HG03045 (cell line): ENCODE results near the gene MLX.

Experiments
- ATAC-seq: cut with Tn5 transposase; IDR thresholded peaks from one replicate; pipeline ENCODE4 v1.9.1; 2021; ENCODE audit warnings: mild to moderate bottlenecking, moderate library complexity; ENCODE audit not compliant: unreplicated experiment

Gene MLX, protein sequence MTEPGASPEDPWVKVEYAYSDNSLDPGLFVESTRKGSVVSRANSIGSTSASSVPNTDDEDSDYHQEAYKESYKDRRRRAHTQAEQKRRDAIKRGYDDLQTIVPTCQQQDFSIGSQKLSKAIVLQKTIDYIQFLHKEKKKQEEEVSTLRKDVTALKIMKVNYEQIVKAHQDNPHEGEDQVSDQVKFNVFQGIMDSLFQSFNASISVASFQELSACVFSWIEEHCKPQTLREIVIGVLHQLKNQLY

DNA sequence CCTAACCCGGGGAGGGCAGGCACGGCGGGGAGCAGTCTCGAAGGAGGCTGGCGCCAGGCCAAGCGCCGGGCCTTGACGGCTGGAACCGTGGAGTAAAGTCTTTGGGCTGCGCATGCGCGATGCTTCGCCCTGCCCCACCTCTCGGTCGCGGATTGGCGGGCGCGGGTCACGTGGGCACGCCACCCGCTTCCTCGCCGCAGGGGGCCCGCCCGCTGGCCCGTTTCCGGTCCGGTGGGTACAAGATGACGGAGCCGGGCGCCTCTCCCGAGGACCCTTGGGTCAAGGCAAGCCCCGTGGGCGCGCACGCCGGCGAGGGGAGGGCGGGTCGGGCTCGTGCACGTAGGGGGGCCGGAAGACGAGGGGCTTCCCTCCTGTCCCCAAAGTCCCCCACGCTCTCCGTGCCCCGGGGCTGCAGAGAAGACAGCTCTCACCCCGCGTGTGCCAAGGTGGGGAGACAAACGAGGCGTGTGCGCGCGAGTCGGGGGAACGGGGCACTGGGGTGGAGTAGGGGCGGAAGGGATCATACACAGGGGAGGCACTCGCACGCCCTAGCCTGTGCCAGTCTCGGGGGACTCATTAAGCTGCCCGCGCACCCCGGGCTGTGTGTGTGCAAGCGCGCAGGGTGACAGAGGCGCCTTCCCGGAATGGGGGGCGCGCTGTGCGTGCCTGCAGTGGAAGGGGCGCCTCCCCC lies at the start of gene MLX:
Gene MLX, plus strand, starts transcription at position 218 of the 691 bp plus-strand sequence. Its CDS starts 25 bp downstream, at position 243.
- ATAC-seq: peak; percentile 65

DNA sequence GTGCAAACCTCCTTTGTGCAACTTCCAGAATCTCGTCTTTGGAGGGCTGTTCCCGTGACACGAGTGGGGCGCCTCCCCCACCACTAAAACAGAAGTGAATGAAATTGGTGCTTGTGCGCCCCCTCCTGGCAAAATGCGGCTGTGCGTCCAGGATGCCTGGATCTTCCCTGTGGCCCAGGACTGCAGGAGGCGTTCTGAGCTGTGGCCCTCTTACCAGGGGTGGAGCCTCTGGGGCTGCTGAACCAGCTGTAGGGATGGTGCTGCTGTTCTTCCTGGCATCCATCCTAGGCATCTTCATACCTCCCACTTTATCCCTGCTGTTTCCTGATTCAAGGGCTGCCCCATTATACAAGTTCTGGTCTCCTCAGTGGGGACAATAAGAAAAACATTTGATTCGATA lies 49.4 kb upstream of the MLX start:
- no peak for ATAC-seq

DNA sequence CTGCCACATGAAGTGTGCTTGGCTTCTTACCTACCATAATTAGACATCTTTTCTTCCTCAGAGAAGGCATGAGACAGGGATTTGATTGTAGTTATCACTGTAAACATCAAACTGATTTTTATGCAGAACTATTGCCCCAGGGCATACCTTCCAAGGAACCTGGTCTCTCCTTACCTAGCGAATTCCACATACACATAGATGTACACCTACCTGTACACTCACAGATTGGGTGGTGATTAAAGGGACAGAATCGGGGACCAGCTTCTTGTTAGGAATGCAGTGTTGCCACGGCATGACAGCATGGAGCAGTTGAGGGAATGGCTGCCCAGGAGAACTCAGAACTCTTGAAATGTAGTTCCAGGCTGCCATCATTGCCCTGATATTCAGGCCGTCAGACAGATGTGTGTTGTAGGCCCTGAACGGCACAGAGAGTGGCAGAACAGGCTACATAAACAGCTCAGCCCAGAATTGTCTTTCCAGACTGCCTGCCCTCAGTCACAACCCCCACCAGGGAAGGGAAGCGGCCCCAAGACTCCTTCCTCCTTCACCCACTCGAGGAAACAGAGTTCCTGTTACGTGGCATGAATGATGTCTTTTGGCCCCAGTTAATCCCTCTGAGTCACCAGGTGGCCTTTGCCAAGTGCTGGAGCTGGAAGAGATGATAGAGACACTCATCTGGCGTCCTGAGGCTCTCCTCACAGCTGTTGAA lies 48.7 kb upstream of the MLX start:
- no peak for ATAC-seq

DNA sequence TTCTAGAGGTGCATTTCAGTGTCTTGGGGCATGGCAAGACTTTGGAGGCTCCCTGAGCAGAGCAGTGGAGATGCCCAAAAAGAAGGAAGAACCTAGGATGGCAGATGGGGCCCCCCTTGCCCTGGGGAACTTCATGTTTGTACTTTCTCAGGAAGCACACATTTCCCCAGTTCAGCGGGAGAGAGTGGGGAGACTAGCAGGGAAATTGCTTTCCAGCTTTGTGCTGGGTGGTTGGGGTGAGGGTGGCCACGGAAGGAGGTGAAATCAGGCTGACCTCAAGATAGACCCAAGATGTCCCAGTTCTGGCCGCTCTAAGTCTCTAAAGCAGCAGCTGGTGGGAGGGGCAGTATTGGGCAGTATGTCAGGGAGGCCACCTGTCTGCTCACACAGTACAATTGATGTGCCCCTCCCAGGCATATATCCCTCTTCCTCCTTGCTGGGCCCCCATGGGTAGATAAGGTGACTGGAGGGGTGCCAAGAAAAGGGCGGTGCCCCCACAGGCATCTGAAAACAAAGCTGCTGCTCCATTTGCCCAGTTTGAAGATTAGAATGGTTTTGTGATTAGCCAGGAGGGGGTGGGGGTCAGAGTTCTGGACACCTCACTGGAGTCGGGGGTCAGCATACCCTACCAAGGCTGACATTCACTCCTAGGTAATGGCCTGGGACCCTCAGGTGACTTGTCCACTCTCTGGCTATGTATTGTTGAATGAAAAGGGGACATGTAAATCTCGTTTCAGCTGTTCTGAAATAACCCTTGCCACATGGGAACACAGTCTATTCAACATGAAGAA lies 48.0 kb upstream of the MLX start:
- ATAC-seq: no peak

DNA sequence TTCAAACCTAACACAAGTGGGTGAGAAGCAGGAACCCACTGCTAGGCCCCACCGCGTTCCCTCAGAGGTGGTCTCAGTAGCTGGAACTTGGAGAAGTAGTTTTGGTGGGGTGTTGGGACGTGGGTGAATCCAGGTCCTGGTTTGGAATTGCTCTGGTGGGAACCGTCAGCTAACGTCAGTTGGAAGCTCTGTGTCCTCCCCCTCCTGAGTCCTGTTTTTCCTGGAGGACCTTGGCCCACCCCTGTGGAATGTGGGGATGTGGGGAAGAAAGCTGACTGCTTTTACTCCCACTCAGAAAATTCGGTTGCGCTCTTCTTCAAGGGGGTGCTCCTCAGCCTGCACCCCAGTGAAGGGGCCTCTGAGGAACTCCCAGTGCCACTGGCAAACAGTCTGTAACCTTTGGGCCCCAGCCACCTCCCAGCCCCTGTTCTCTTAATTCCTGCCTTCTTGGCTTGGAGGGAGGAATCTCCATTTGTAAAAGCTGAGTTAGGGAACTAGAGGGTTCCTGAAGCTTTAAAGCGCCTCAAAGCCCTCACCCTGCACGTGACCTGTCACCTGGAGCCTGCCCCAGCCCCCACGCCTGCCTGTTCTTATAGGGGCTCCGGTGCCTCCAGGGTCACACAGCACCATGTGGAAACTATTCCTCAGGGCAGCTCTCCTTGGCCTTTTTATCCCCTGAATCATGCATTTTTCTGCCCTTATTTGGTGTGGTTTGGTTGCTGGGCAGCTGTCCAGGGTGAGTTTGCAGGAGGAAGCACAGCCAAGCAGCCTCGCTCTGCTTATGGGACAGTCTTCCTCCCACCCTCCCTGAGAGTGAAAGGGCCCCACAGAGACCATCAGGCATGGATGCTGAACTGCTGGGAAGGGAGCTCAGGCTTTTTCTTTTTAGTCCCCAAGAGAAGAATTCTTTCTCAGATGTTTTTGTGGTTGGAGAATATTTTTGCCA lies 47.1 kb upstream of the MLX start:
- ATAC-seq: no peak

DNA sequence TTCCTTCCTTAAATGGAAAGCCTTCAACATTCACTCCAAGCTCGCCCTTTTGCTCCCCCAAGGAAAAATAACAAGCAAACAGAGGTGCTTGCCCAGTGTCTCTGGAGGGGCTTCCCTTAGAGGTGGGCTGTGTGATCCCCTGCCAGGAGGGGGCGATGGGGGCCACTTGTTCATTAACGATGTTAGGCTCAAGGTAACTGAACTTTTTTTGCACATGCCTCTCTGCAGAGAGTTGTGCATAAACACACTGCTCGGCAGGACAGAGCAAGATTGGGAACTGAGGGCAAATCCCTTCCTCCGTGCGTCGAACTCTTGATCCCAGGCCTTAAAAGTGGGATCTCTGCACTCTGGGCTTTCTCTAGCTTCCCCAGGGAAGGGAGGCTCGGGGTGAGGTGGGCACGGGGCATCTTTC lies 46.4 kb upstream of the MLX start:
- no peak for ATAC-seq

DNA sequence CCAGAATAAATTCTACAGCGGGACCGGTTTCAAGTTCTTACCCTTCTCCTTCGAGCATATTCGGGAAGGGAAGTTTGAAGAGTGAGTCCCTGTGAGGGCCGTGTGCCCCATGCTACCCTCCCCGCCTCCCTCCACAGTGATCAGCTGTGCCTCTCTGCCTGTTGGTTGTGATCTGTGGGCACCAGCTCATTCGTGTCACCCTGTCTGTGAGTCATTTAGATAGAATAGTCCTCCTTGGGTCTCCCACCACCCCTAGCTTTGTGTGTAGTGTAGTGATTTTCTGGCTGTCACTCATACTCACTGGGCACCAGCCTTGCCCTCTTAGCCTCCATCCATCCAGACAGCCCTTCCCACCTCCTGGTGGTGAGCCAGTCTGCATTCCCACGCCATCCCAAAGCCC lies 45.9 kb upstream of the MLX start:
- ATAC-seq: no peak

DNA sequence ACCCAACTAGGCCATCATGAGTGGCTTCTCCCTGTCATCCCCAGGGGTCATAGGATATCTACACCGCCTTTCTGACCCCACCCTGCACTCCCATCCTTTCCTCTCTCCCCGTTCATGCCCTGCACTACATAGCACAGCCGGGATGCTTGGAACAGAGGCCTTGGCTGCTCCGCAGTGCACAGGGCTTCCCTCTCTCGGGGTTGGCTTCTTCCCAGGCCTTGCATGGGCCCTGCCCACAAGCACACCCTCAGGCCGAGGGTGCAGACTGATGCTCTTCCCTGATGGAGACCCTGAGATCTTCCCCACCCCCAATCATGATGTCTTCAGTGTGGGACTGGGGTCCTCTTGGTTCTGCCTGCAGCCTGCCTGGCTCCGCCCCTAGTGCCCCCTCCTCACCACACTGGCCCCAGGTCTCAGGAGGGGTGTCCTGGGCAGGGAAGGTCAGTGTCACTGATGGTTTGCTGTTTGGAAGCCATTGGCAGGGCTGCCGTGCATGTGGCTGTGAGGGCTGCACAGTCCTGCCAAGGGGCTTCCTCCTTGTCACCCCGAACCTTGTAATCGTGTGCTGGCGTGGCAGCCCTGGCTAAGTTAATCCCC lies 45.1 kb upstream of the MLX start:
- no peak for ATAC-seq

DNA sequence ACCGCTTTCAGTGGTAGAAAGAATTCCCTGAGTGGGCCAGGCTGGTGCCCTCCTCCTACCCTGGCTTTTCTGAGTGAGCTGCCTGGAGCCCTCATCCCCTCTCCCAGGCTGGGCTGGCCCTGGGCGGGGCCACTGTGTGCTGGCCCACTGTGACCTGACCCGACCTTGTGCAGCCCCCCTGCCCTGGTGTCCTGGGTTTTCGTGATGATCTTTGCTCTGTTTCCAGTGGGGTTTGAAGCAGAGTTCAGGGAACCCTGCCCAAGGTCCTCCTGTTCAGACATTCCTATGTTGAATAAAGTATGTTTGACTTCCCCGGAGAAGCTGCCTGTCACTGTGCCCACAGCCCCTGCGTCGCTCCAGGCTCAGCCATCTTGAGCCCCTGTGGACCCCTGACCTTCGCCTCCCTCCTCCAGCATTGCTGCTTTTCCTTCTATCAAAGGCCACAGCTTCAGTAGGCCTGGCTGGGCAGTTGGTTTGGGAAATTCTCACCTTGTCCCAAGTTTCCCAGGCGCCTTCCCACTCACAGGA lies 44.6 kb upstream of the MLX start:
- no peak for ATAC-seq

DNA sequence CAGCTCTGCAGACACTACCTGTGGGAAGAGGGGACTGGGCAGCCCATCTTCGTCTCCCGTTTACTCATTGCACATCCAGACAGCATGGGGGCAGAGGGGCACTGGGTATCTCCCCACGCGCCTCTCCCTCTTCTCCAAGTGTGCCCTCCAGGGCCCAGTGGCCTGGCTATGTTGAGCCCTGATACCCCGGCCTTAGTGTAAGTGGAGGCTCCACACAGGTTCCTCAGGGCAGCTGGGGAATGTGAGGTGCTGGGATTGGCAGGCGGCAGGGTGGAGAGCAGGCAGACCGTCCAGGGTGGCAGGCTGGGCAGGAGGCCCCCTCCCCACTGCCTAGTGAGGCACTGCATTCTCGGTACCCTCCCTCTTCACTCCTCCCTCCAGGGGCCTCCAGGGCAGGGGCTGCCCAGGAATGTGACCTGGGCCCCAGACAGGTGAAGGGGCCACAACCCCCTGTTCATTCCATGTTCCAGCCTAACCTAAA lies 44.1 kb upstream of the MLX start:
- no peak for ATAC-seq

DNA sequence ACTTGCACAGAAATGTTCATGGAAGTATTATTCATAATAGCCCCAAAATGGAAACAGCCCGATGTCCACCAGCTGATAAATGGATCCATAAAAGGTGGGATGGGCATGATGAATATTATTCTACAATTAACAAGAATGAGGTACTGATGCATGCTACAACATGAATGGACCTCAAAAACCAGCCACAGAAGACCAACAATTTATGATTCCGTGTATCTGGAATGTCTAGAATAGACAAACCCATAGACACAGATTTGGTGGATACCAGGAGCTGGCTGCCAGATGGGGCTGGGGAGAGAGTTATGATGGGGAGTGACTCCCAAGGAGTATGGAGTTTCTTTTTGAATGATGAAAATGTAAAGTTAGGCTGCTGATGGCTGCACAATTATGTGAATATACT lies 41.7 kb upstream of the MLX start:
- no peak for ATAC-seq

DNA sequence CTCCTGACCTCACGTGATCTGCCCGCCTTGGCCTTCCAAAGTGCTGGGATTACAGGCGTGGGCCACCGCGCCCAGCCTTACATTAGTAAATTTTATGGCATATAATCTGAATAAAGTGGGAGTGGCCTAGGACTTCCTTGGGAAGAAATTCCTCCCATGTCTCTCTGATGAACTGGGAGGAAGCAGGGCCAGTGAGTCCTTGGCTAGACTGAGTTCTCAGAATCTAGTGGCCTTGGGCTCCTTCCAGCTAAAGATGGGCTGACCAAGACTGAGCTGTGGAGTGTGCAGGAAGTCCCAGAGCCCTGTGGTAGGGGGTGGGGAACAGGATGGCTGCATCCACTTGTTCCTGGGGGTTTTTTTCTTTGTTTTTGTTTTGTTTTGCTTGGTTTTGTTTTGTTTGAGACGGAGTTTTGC lies 40.9 kb upstream of the MLX start:
- no peak for ATAC-seq

DNA sequence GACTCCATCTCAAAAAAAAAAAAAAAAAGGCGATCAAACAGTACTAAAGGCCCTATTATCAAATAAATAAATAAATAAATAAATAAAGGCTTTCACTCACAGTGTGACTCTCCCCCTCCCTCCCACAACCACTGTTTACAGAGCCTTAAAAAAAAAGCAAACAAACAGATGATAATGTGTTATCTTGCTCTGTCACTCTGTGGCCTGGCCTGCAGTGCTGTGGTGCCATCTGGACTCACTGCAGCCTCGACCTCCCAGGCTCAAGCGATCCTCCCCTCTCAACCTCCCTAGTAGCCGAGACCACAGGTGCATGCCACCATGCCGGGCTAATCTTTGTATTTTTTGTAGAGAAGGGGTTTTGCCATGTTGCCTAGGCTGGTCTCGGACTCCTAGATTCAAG lies 39.0 kb upstream of the MLX start:
- no peak for ATAC-seq

DNA sequence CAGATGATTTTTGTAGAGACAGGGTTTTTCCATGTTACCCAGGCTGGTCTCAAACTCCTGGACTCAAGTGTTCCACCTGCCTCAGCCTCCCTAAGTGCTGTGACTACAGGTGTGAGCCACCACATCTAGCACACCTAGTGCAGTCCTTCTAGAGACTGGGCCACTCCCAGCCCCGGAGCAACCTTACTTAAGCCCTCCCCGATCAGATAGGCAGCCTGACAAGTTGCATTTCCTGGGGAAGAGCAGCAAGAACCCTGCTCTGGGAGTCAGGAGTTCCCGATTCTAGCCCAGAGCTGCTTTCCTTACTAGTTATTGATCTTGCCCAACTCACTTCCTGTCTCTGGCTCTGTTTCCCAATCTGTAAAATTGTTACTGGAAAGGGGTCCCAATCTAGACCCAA lies 37.8 kb upstream of the MLX start:
- no peak for ATAC-seq

DNA sequence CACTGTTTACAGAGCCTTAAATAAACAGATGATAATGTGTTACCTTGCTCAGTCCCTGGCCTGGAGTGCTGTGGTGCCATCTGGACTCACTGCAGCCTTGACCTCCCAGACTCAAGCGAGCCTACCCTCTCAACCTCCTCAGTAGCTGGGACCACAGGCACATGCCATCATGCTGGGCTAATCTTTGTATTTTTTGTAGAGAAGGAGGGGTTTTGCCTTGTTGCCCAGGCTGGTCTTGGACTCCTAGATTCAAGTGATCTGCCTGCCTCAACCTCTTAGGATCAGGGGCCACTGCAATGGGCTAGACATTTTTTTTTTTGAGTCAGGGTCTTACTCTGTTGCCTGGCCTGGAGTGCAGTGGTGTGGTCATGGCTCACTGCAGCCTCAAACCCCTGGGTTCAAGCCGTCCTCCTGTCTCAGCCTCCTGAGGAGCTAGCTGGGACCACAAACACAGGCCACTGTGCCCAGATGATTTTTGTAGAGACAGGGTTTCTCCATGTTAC lies 35.9 kb upstream of the MLX start:
- ATAC-seq: no peak

DNA sequence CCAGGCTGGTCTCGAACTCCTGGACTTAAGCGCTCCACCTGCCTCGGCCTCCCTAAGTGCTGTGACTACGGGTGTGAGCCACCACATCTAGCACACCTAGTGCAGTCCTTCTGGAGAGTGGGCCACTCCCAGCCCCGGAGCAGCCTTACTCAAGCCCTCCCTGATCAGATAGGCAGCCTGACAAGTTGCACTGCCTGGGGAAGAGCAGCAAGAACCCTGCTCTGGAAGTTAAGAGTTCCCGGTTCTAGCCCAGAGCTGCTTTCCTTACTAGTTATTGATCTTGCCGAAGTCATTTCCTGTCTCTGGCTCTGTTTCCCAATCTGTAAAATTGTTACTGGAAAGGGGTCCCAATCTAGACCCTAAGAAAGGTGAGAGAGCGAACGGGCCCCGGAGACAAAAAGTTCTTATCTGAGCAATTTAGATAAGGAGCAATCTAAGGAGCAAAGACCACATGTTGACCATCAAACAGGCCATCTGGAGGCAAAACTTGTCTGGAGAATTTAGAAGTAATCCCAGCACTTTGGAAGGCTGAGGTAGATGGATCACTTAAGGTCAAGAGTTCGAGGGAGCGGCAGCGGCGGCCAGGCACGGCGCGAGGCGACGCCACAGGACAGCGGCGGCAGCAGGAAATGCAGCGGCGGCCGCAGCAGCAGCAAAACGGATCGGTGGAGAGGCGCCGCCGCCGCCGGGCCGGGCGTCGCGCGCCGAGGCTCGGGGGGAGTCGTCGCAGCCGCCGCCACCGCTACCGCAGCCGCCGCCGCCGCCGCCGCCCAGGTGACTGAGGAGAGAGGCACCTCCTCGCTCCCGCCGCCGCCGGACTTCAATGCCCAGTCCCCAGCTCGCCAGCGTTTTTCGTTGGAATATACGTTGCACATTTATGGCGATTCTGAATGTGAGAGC lies 35.2 kb upstream of the MLX start:
- no peak for ATAC-seq

DNA sequence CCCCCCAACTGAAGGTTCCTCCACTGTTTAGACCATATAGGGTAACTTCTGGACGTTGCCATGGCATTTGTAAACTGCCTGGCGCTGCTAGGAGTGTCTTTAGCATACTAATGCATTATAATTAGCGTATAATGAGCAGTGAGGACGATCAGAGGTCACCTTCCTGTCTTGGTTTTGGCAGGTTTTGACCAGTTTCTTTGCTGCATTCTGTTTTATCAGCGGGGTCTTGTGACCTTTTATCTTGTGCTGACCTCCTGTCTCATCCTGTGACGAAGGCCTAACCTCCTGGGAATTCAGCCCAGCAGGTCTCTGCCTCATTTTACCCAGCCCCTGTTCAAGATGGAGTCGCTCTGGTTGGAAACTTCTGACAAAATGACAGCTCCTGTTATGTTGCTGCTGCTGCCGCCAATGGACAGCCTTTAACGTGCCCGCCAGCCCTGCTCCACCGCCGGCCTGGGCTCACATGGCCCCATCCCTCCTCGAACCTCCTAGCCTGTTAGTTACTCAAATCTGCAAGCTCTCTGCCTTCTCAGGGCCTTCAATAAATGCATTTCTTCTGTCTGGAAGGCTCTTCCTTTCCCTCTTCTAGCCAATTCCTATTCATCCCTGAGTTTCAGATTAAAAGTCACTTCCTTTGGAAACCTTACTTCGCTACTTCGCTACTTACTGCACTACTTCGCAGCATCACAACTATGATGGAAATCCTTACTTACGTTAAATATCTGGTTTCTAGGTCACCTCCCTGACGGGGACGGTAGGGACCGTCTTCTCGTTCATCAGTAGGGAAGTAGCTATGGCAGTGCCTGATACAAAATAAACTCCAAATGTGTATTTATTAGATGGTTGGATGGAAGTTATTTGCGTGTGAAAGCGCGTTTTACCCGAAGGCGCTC lies 31.5 kb upstream of the MLX start:
- ATAC-seq: no peak
